Measurements from ENCODE around the gene MYH3. TPM values are rescaled to one million over a fixed set of nuclear protein-coding genes. Genes with fewer than 3 reads are reported as not detected.
"Not testable (repeated sequence)": the region's sequence is repeated elsewhere in the genome, so short reads cannot be mapped to it uniquely, and the experiment has no call there.

MYH3 gene
- total RNA-seq: 1 to 10 TPM; 3.6 to 6.0 TPM

GRCh38 chr17:10657148-10657547 lies at the start of gene MYH3:
Gene MYH3, minus strand, starts transcription at chr17:10657309. Its CDS starts 2,245 bp downstream, at chr17:10655064.
- Mint-ChIP-seq H3K4me3 (no peak within 1 kb of the TSS), H3K9me3 (no peaks in the 10 kb centered on the region), H3K27ac (no peak within 1 kb of the TSS), H3K36me3 (no peaks in the 10 kb centered on the region), H3K27me3 (peaks cover 1% of the 10 kb centered on the region), H3K4me1 (peaks cover 7% of the 10 kb centered on the region)
- DNase-seq: no peak
- POLR2A ChIA-PET: no interaction called here
- ATAC-seq (ENCODE audit: low read depth): no peak

- H3K4me1 Mint-ChIP-seq: peaks cover 25% of the 10 kb centered on the region
- H3K4me3 Mint-ChIP-seq: no peak overlapping the region
- H3K9me3 Mint-ChIP-seq: no peaks in the 10 kb centered on the region
- peak overlapping the region; percentile 22 for H3K27ac Mint-ChIP-seq
- DNase-seq: no peak
- peaks cover 31% of the 10 kb centered on the region for H3K36me3 Mint-ChIP-seq
- no peak for ATAC-seq (ENCODE audit: low read depth)
- POLR2A ChIA-PET: no interaction called here
- no peaks in the 10 kb centered on the region for H3K27me3 Mint-ChIP-seq
Observed at GRCh38 chr17:10705727-10706126, 48.6 kb upstream of the MYH3 start.

- Mint-ChIP-seq H3K36me3 (peaks cover 23% of the 10 kb centered on the region), H3K4me3 (peak overlapping the region; percentile 59), H3K27me3 (no peaks in the 10 kb centered on the region), H3K27ac (peak overlapping the region; percentile 74), H3K9me3 (no peaks in the 10 kb centered on the region), H3K4me1 (peaks cover 40% of the 10 kb centered on the region)
- DNase-seq (no peak), ATAC-seq (ENCODE audit: low read depth) (no peak)
- POLR2A ChIA-PET: no interaction called here
Observed at GRCh38 chr17:10702574-10702973, 45.5 kb upstream of the MYH3 start.

GRCh38 chr17:10699856-10700255 lies 42.7 kb upstream of the MYH3 start:
- Mint-ChIP-seq H3K9me3 (no peaks in the 10 kb centered on the region), H3K27me3 (no peaks in the 10 kb centered on the region), H3K4me3 (peak overlapping the region; percentile 80), H3K27ac (peak overlapping the region; percentile 93), H3K4me1 (peaks cover 46% of the 10 kb centered on the region), H3K36me3 (peaks cover 17% of the 10 kb centered on the region)
- no peak for DNase-seq
- no peak for ATAC-seq (ENCODE audit: low read depth)
- POLR2A ChIA-PET: interaction anchor here (0.9 to 1.4 kb wide), 2 partner anchors 15 to 1298 kb away, joined by 4 to 5 read pairs; partner anchors contain the start of gene ZNF18

- POLR2A ChIA-PET: no interaction called here
- Mint-ChIP-seq H3K4me3 (peak overlapping the region; percentile 93), H3K36me3 (peaks cover 22% of the 10 kb centered on the region), H3K9me3 (no peaks in the 10 kb centered on the region), H3K27me3 (no peaks in the 10 kb centered on the region), H3K4me1 (peaks cover 57% of the 10 kb centered on the region), H3K27ac (peak overlapping the region; percentile 96)
- ATAC-seq (ENCODE audit: low read depth) (no peak), DNase-seq (no peak)
Observed at GRCh38 chr17:10698096-10698818, 41.1 kb upstream of the MYH3 start.

- no peaks in the 10 kb centered on the region for H3K27me3 Mint-ChIP-seq
- H3K36me3 Mint-ChIP-seq: peaks cover 27% of the 10 kb centered on the region
- H3K9me3 Mint-ChIP-seq: no peaks in the 10 kb centered on the region
- DNase-seq (peak; percentile 86), ATAC-seq (ENCODE audit: low read depth) (peak; percentile 94)
- peak within 1 kb of the TSS; percentile 96 for H3K27ac Mint-ChIP-seq
- peaks cover 53% of the 10 kb centered on the region for H3K4me1 Mint-ChIP-seq
- POLR2A ChIA-PET: interaction anchor here (0.6 kb wide), 1 partner anchor 452 kb away, joined by 3 read pairs; no protein-coding TSS in a partner anchor
- H3K4me3 Mint-ChIP-seq: peak within 1 kb of the TSS; percentile 93
Observed at GRCh38 chr17:10697092-10698081, 40.3 kb upstream of the MYH3 start, which contains the start of the genes ADPRM and SCO1. Gene ADPRM, plus strand, starts transcription at chr17:10697594. Its CDS starts 7,333 bp downstream, at chr17:10704927. Gene SCO1, minus strand, starts transcription at chr17:10697533. Its CDS starts 26 bp downstream, at chr17:10697507.

GRCh38 chr17:10695875-10696407 lies 38.8 kb upstream of the MYH3 start:
- Mint-ChIP-seq H3K4me1 (peaks cover 46% of the 10 kb centered on the region), H3K36me3 (peaks cover 24% of the 10 kb centered on the region)
- not testable (repeated sequence) for H3K27me3 Mint-ChIP-seq

GRCh38 chr17:10687499-10687898 lies 30.4 kb upstream of the MYH3 start:
- Mint-ChIP-seq H3K27ac (no peak overlapping the region), H3K4me1 (peaks cover 19% of the 10 kb centered on the region), H3K9me3 (no peaks in the 10 kb centered on the region), H3K4me3 (no peak overlapping the region), H3K36me3 (peaks cover 30% of the 10 kb centered on the region), H3K27me3 (no peaks in the 10 kb centered on the region)
- POLR2A ChIA-PET: no interaction called here
- DNase-seq (no peak), ATAC-seq (ENCODE audit: low read depth) (no peak)

More at GRCh38 chr17:10695875-10696407, 38.8 kb upstream of the MYH3 start:
- H3K9me3 Mint-ChIP-seq; POLR2A ChIA-PET; ATAC-seq (ENCODE audit: low read depth); DNase-seq: not testable (repeated sequence)
- peak overlapping the region; percentile 96 for H3K27ac Mint-ChIP-seq
- H3K4me3 Mint-ChIP-seq: peak overlapping the region; percentile 93

- Mint-ChIP-seq H3K27ac (no peak overlapping the region), H3K9me3 (no peaks in the 10 kb centered on the region), H3K27me3 (no peaks in the 10 kb centered on the region), H3K4me1 (peaks cover 2% of the 10 kb centered on the region), H3K4me3 (no peak overlapping the region), H3K36me3 (peaks cover 22% of the 10 kb centered on the region)
- POLR2A ChIA-PET: interaction anchor here (0.9 kb wide), 1 partner anchor 19 kb away, joined by 3 read pairs; no protein-coding TSS in a partner anchor
- no peak for ATAC-seq (ENCODE audit: low read depth)
- DNase-seq: no peak
Observed at GRCh38 chr17:10683853-10684252, 26.7 kb upstream of the MYH3 start.

GRCh38 chr17:10681866-10682446 lies 24.8 kb upstream of the MYH3 start:
- POLR2A ChIA-PET: no interaction called here
- Mint-ChIP-seq H3K4me3 (no peak overlapping the region), H3K4me1 (peaks cover 1% of the 10 kb centered on the region), H3K27ac (no peak overlapping the region), H3K9me3 (no peaks in the 10 kb centered on the region), H3K27me3 (no peaks in the 10 kb centered on the region), H3K36me3 (peaks cover 21% of the 10 kb centered on the region)
- DNase-seq (no peak), ATAC-seq (ENCODE audit: low read depth) (no peak)

GRCh38 chr17:10674704-10675103 lies 17.6 kb upstream of the MYH3 start:
- Mint-ChIP-seq H3K27me3 (no peaks in the 10 kb centered on the region), H3K4me3 (no peak overlapping the region), H3K36me3 (no peaks in the 10 kb centered on the region), H3K4me1 (no peaks in the 10 kb centered on the region), H3K9me3 (no peaks in the 10 kb centered on the region), H3K27ac (no peak overlapping the region)
- ATAC-seq (ENCODE audit: low read depth) (no peak), DNase-seq (no peak)
- POLR2A ChIA-PET: no interaction called here

- Mint-ChIP-seq H3K4me1 (no peaks in the 10 kb centered on the region), H3K36me3 (no peaks in the 10 kb centered on the region), H3K4me3 (no peak overlapping the region), H3K27me3 (no peaks in the 10 kb centered on the region), H3K27ac (no peak overlapping the region), H3K9me3 (no peaks in the 10 kb centered on the region)
- POLR2A ChIA-PET: no interaction called here
- ATAC-seq (ENCODE audit: low read depth) (no peak), DNase-seq (no peak)
Observed at GRCh38 chr17:10673312-10673711, 16.2 kb upstream of the MYH3 start.

- DNase-seq: no peak
- no peak overlapping the region for H3K4me3 Mint-ChIP-seq
- POLR2A ChIA-PET: no interaction called here
Observed at GRCh38 chr17:10668775-10669174, 11.7 kb upstream of the MYH3 start.

More at GRCh38 chr17:10668775-10669174, 11.7 kb upstream of the MYH3 start:
- H3K9me3 Mint-ChIP-seq: no peaks in the 10 kb centered on the region
- no peak for ATAC-seq (ENCODE audit: low read depth)
- no peaks in the 10 kb centered on the region for H3K4me1 Mint-ChIP-seq
- no peaks in the 10 kb centered on the region for H3K27me3 Mint-ChIP-seq
- peaks cover 1% of the 10 kb centered on the region for H3K36me3 Mint-ChIP-seq
- no peak overlapping the region for H3K27ac Mint-ChIP-seq

Data from activated naive CD8-positive, alpha-beta T cell treated with anti-CD3 and anti-CD28 coated beads, Interleukin-2, amount 10 ng/mL, durations not matched to agents 7 days and 5 days (primary cell).